OCI-LY7 (cell line): Measurements from ENCODE around the gene TM2D1. TPM values are rescaled to one million over a fixed set of nuclear protein-coding genes. Genes with fewer than 3 reads are reported as not detected.

ENCODE experiments used
- BruUV-seq: library from RNA; stranded (reverse); fragments of 400-500 nt; replicated peaks from 2 replicates; lab custom pipeline; 2021; lab: Mats Ljungman, UMichigan
- CTCF ChIA-PET: fragments of 300-600 bp; sonication (Branson Sonifier 250); formaldehyde crosslinking; loops from one replicate; lab custom pipeline; 2022; ENCODE audit warnings: antibody characterized with exemption; ENCODE audit not compliant: unreplicated experiment; lab: Charles Lee
- POLR2A ChIA-PET: fragments of 300-600 bp; sonication (Branson Sonifier 250); formaldehyde crosslinking; loops from one replicate; lab custom pipeline; 2022; ENCODE audit warnings: antibody characterized with exemption; lab: Charles Lee
- DNase-seq: peaks from one replicate; pipeline ENCODE4 v3.0.0-alpha.2; 2015; ENCODE audit warnings: low spot score
- H2AFZ ChIP-seq: fragments of 200-600 bp; sonication (generic), shearing (Covaris generic); 2 replicates; pipeline ENCODE4 v1.6.1; 2014; ENCODE audit warnings: mild to moderate bottlenecking, antibody characterized with exemption, low read length, moderate library complexity
- H3K27ac ChIP-seq: fragments of 200-600 bp; sonication (generic); 2 replicates; pipeline ENCODE4 v1.5.1; 2014; ENCODE audit warnings: mixed run types, low read depth, mild to moderate bottlenecking, moderate library complexity, low read length, inconsistent platforms; ENCODE audit not compliant: poor library complexity, severe bottlenecking
- H3K36me3 ChIP-seq: fragments of 200-600 bp; sonication (generic); 2 replicates; pipeline ENCODE4 v1.6.1; 2014; ENCODE audit warnings: mild to moderate bottlenecking, antibody characterized with exemption, low read length, moderate library complexity, mixed read lengths; ENCODE audit not compliant: insufficient read depth
- H3K4me1 ChIP-seq: fragments of 200-600 bp; sonication (generic); 2 replicates; pipeline ENCODE4 v1.5.1; 2014; ENCODE audit warnings: mild to moderate bottlenecking, low read length; ENCODE audit not compliant: insufficient read depth, poor library complexity, severe bottlenecking
- H3K4me2 ChIP-seq: fragments of 200-600 bp; sonication (generic); 2 replicates; pipeline ENCODE4 v1.6.1; 2014; ENCODE audit warnings: mild to moderate bottlenecking, low read length
- H3K4me3 ChIP-seq: fragments of 200-600 bp; sonication (generic); 2 replicates; pipeline ENCODE4 v1.5.1; 2014; ENCODE audit warnings: mild to moderate bottlenecking, low read depth, low read length; ENCODE audit not compliant: poor library complexity, severe bottlenecking
- H3K79me2 ChIP-seq: fragments of 200-600 bp; sonication (generic); 2 replicates; pipeline ENCODE4 v1.6.1; 2016; ENCODE audit warnings: low read depth, mild to moderate bottlenecking, low read length, moderate library complexity, mixed read lengths; ENCODE audit not compliant: insufficient read depth
- H3K9me2 ChIP-seq: fragments of 200-600 bp; sonication (generic); 2 replicates; pipeline ENCODE4 v1.6.1; 2016; ENCODE audit warnings: mild to moderate bottlenecking, low read length, mixed read lengths; ENCODE audit not compliant: insufficient read depth
- H3K9me3 ChIP-seq: fragments of 200-600 bp; sonication (generic); 2 replicates; pipeline ENCODE4 v1.6.1; 2014; ENCODE audit warnings: mild to moderate bottlenecking, mixed run types, low read length, mixed read lengths
- H4K20me1 ChIP-seq: fragments of 200-600 bp; sonication (generic); 2 replicates; pipeline ENCODE4 v1.6.1; 2014; ENCODE audit warnings: mild to moderate bottlenecking, antibody characterized with exemption, low read length, moderate library complexity, mixed read lengths; ENCODE audit not compliant: insufficient read depth
- CTCF ChIP-seq: fragments of 200-600 bp; sonication (generic); conservative IDR thresholded peaks from 2 replicates; pipeline ENCODE4 v1.5.1; 2014; ENCODE audit warnings: mild to moderate bottlenecking, antibody characterized with exemption, low read length, moderate library complexity, mixed read lengths
- EZH2phosphoT487 ChIP-seq: fragments of 200-600 bp; sonication (generic); IDR thresholded peaks from 2 replicates; pipeline ENCODE4 v1.6.1; 2018; ENCODE audit warnings: low read depth, borderline replicate concordance, mild to moderate bottlenecking, mixed run types, antibody characterized with exemption, low read length, moderate library complexity, mixed read lengths
- intact Hi-C: fragments of 100-400 bp; cut with micrococcal nuclease; formaldehyde crosslinking; loops from one replicate; pipeline ENCODE4 v1.10.0; 2022; ENCODE audit not compliant: unreplicated experiment
- total RNA-seq, 2 experiments: library from RNA; depleted of rRNA in 1 of 2; stranded (reverse); fragments of >200 nt in 1 of 2; shearing (Covaris generic) in 1 of 2; gene quantifications; 2 replicates each; pipeline ENCODE4 v1.2.3, GENCODE V29; 2014 to 2022

The TM2D1 gene
- total RNA-seq, 2 experiments from 2014 or later = 34.9 to 44.9 TPM

DNA sequence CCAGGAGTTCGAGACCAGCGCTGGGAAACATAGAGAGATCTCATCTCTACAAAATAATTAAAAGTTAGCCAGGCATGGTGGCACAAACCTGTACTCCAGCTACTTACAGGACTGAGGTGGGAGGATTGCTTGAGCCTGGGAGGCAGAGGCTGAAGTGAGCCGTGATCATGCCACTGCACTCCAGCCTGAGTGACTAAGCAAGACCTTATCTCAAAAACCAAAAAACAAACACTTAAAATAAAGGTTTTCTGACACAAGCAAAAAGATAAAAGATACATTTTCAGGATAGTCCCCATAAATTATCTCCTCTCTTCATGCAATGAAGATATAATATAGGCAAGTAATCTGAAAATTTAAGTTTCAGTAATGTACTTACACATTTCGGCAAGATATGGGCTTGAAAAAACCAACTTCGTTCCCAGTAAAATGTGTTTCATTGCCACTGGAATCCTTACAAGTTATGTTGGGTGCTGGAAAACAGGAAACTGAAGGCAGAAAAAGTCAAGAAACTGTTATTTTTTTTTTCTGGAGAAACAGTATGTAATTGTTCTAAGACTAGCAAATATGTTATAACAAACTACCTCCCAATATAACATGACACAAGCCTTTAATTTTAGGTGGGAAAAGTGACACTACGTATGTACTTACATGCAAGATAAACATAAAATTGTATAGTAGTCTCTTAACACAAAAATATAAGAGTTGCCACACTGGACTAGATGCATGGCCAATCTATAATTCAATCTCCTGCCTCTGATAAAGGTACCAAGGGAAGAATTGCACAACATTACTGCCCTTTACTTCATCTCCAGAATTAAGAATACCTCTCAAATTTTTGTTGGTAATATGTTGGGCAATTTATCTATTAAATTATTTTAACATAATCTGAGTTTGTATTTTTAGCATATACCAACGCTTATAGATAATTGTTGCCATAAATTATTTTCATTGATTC lies 15.7 kb downstream of the TM2D1 start:
- H2AFZ ChIP-seq = no peak overlapping the region
- BruUV-seq = no TSS peak
- CTCF ChIA-PET = no interaction called here
- no peak overlapping the region for H3K4me2 ChIP-seq
- peaks cover 79% of the 10 kb centered on the region for H3K36me3 ChIP-seq
- DNase-seq = no peak
- no peaks in the 10 kb centered on the region for H3K9me3 ChIP-seq
- intact Hi-C loops = no loop called here
- no peak for TF ChIP-seq EZH2phosphoT487
- no peak for TF ChIP-seq CTCF
- POLR2A ChIA-PET = interaction anchor here (1.4 kb wide), 1 partner anchor 10 kb away, joined by 8 read pairs; no protein-coding TSS in a partner anchor
- H3K4me1 ChIP-seq = no peaks in the 10 kb centered on the region
- H3K9me2 ChIP-seq = no peaks in the 10 kb centered on the region
- no peak overlapping the region for H3K4me3 ChIP-seq
- H3K79me2 ChIP-seq = peaks cover 18% of the 10 kb centered on the region; the same call in 1 of the 2 replicates
- no peak overlapping the region for H3K27ac ChIP-seq
- no peaks in the 10 kb centered on the region for H4K20me1 ChIP-seq

DNA sequence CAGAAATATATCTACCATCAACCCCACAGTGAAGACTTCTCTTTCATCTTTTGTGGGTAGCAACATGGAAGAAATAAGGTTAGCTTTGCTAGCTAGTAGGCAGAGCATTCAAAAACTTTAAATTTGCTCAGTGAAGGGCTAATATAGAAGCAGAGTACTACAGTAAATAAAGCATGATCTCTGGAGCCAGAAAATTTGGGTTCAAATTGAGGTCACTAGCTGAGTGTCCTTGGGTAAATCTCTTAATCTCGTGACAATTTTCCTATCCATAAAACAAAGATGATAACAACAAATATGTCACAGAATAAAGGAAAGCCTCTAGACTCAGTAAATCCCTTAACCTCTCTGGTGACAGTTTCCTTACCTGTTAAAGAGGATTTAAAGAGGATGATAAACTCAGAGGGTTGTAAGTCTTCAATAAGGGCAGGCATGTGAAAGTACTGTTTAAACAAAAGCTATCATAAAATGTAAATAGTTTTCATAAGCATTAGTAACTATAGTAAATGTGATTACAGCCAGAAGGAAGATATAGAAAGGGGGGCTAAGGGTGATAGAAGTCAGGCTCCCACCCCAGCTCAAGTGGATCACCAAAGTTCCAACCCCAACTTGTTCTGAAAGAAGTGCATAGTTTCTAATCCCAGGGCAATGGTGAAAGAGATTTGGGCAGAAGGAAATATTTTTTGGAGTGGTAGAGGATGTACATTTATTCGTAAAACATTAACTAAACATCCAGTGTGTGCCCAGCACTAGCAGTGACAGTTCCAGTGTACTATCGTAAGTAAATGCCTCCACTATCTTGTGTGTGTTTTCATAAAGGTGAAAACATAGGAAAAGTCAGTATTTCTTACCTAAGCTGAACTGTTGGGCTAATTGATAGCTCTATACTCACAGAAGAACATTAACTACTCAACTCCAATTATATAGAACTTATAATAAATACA lies 24.8 kb downstream of the TM2D1 start:
- BruUV-seq = no TSS peak

More for the DNA sequence above, 24.8 kb downstream of the TM2D1 start:
- Histone ChIP-seq H3K27ac (no peak overlapping the region), H3K36me3 (peaks cover 63% of the 10 kb centered on the region), H4K20me1 (no peaks in the 10 kb centered on the region), H3K79me2 (no peaks in the 10 kb centered on the region), H3K9me3 (no peaks in the 10 kb centered on the region), H3K9me2 (no peaks in the 10 kb centered on the region), H3K4me3 (no peak overlapping the region), H3K4me1 (no peaks in the 10 kb centered on the region), H3K4me2 (no peak overlapping the region), H2AFZ (no peak overlapping the region)
- intact Hi-C loops = no loop called here
- TF ChIP-seq EZH2phosphoT487 = no peak
- POLR2A ChIA-PET = interaction anchor here (0.6 to 2.0 kb wide), 6 partner anchors 8 to 832 kb away, joined by 3 to 8 read pairs (median 3); no protein-coding TSS in a partner anchor
- DNase-seq = no peak
- CTCF ChIA-PET = no interaction called here
